LHCN-M2 (cell line): ENCODE results near the gene WFIKKN1. TPM values are rescaled to one million over a fixed set of nuclear protein-coding genes. Genes with fewer than 3 reads are reported as not detected.

ENCODE experiments used
- DNase-seq: peaks from one replicate; pipeline ENCODE4 v3.0.0-alpha.2; 2012; ENCODE audit warnings: low read depth
- total RNA-seq: library from RNA; depleted of rRNA; stranded (reverse); fragments of >200 nt; gene quantifications from 2 replicates; pipeline ENCODE4 v1.2.3, GENCODE V29; 2014

Gene WFIKKN1
- total RNA-seq, 1 experiment from 2014 or later: 0.06 TPM

DNA sequence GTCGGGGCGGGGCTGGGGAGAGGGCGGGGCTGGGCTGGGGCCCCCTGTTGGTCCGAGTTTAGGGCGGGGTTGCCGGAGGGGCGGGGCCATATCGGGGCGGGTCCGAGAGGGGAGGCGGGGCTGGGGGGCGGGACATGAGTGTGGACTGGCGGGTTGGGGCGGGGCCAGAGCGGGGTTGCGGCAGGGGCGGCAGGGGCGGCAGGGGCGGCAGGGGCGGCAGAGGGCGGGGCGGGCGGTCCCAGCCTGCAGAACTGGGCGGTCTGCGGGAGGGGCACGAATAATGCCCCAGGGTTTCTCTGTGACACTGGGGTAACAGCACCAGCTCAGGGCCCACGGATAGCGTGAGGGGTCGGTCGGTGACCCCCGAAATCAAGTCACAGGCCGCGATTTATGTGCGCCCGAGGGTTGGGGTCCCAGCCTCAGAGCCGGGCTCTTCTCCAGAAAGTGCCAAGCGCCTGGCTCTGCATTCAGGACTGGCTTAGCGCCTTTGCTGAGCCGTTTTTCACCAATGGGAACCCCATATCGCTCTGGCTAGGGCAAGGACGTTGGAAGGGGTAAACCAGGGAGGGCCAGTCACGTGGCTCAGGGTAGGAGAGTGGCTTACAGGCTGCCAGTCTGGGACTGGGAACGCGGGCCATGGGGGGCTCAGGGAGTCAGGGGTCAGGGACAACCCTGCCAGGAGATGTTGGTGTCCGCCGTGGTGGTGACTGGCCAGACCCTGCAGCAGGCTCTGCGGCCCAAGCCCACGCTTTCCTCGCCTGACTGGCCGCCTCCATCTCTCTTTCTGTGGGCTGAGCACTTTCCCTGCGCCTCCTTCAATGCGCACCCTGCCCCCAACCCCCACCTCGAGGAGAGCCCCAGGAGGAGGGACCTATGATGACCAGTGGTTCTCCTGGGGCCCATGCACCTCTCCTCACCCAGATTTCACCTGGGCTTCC lies 6.6 kb downstream of the WFIKKN1 start:
- DNase-seq: peak; percentile 82

DNA sequence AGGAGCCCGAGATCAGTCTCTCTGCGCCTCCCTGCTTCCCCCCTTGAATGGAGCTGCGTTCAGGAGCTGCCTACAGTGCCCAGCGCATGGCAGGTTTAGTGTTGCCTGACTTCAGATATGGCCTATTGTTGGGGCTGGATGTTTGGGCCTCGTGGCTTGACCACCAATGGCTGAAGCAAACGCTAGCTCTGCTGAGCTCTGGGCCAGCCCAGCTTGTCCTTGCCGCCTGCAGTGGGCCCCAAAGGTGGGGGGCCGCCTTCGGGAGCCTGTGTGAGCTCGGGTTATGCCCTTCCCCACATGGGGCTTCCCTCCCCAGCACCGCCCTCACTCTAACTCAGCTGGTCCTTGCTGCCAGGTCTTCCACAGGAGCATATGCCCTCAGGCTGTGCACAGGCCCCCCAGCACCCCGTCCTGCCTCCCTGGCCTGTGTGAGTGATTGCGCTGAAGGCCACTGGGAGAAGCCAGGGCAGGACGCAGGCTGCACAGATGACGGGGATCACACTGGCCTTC lies 7.3 kb downstream of the WFIKKN1 start:
- DNase-seq: no peak

DNA sequence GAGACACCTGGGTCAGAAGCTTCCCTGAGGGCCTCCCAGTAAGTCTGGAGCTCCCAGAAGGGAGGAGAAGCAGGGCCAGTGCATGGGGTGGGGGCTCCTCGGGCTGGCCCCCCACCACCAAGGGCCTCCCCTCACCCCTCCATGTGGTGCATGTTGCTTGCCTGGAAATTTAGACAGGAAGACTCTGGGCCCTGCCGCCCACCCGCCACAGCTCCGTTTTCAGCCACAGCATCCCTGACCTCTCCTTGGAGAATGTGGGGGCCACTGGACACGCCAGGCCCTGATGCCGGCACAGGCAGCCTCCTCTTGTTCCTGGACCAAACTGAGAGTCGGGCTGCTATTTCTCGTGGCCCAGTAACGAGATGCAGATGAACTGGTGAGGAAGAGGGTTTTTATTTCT lies 8.1 kb downstream of the WFIKKN1 start:
- no peak for DNase-seq

DNA sequence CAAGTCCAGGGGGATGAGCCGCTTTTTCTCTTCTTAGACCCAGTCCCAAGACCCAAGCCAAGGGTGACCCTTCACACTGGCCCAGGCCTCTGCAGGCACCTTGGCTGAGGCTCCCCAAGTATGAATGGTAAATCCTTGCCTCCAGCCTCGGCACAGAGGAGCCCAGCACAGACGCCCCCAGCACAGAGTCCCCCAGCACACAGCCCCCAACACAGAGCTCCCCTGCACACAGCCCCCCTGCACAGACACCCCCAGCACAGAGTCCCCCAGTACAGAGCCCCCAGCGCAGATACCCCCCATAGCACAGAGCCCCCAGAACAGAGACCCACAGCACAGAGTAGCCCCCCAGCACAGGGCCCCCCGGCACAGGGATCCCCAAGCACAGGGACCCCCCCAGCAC lies 9.8 kb downstream of the WFIKKN1 start:
- no peak for DNase-seq

DNA sequence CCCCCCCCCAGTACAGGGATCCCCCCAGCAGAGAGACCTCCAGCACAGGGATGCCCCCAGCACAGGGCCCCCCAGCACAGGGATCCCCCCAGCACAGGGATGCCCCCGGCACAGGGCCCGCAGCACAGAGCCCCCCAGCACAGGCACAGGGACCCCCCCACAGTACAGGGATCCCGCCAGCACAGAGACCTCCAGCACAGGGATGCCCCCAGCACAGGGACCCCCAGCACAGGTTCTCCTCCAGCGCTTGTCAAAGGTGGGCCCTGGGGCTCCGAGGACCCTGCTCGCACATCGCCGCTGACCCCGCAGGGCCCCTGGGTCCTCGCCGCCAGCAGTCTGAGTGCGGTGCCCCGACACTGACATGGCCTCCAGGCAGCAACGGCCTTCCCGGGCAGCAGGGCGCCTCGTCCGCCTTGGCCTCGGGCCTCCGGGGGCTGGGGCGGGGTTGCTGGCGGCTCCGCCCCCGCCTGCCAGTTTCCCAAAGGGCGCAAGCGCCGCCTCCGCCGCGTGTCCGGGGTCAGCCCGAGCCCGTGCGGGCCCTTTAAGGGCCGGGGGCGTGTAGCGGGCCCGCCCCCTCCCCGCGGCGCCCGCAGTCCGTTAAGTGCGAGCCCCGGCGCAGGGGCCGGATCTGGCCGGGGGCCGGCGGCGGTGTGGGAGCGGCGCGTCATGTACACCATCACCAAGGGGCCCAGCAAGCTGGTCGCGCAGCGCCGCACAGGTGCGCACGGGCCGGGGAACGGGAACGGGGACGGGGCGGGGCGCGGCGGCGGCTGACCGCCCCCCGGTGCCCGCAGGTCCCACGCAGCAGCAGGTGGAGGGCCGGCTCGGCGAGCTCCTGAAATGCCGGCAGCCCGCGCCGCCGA lies 10.8 kb downstream of the WFIKKN1 start, which contains the start of gene MCRIP2:
Gene MCRIP2 (plus strand): TSS at position 503 of the 863 bp plus-strand sequence. CDS start 164 bp downstream, at position 667.
- peak; percentile 71 for DNase-seq

DNA sequence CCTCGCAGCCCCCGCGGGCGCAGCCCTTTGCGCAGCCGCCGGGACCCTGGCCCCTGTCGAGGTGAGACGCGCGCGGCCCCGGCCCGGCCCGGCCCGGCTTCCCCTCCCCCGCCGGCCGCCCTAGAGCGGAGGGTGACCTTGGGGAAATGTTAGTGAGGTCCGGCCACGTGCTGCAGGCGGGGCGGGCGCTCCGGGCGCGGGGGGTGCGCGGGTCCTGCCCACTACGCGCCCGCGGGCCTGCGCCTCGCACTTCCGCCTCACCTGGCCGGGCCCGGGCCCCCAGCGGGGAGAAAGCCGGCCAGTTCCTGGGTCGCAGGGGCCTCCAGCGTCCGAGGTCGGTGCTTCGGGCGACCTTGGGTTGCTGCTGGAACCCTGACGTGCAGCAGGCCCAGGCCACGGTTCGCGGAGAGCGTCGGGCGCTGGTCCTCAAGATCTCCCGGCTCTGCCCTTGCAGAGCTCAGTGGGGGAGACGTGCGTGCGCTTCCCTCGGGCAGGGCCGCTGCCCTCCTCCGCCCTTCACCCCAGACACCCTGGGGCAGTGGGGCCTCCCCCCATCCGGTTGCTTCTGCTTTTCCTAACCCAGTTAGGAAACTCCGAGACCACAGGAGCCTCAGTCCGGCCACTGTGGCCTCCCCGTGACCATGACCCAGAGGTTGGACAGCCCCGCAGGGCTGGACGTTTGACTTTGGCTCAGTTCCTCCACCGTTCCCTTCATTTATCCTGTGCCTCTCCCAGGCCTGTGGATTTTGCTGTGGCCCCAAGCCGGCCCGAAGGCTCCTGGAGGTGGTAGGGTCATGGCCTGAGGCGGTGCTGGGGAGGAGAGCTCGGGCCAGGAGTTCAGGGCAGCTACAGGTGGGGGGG lies 11.6 kb downstream of the WFIKKN1 start:
- no peak for DNase-seq

DNA sequence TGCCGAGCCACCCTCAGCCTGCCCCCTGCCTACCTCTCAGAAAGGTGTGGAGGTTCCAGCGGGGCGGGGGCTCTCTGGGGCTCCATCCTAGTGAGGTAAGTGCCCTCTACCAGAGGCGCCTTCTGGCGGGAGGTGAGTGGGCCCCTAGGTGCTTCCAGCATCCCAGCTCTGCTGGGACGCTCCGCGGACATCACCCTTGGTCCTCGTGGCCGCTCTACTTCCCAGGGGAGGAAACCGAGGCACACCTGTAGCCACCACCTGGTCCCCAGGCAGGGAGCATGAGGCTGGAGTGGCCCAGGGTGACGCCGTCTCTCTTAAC lies 12.2 kb downstream of the WFIKKN1 start:
- DNase-seq: no peak

DNA sequence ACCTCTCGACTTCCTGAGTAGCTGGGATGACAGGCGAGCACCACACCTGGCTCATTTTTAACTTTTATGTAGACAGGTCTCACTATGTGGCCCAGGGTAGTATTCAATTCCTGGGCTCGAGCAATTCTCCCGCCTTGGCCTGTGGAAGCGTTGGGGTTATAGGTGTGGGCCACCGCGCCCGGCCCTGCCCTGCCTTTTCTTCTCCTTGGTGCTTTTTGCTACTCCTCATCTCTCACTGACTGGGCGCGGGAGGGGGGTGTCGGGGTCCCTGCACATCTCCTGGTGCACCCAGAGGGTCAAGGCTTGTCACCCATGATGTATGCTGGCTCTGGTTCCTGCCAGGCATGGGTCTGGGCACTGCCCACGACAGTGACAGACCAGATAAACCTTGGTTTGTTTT lies 13.8 kb downstream of the WFIKKN1 start:
- DNase-seq: no peak

DNA sequence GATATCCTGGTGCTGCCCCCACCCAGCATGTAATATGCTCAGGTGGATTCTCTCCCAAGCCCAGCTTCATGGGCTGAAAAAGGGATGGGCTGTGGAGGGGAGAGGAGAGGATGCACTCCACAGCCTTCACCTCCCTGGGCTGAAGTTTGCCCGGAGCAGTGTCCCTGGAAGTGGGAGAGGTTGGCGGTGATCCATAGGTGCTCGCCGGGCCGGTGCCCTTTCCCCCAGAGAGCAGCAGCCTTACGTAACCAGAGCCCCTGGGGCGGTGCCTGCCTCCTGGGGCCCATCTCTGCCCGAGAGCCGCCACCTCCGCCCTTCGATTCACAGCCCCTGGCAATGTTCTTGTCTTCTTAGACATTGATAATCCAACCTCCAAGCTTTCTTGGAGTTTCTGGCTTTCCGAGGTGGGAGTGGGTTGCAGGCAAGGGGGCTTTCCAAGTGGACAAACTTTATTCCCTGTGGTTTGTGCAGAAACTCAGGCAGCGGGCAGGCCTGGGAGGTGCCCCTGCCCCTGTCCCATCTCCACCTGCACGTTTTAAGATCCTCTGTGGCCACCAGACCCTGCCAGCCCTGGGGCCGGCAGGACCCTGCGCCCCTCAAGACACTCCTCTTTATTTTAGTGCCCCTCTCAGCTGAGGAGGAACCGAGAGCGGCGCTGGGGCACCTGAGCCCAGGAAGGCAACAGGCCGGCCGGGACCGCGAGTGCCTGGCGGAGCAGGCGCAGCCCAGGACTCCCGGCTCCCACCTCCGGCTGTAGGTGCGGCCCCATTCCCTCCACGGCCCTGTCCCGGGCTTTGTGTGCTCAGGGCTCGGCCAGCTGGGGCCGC lies 15.3 kb downstream of the WFIKKN1 start:
- no peak for DNase-seq

DNA sequence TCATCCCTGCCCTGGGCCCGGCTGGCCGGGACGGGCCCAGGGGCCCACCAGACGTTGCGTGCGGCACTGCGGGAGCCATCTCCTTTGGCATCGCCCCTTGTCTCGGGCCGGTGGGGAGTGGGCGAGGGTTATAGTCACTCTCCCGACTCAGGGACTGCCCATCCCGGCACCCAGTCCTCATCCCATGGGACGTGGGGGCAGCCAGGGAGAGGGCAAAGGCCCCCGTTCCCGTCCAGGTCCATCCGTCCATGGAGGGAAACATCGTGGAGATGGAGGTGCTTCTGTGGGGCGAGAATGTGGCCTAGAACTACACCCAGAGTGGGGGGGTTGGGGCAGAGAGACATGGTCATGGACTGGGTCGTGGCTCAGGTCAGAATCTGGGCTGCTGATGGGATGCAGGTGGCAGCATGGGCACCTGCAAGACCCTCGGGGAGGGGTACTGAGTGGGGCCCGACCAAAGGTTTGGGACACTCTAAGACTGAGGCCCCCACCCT lies 15.9 kb downstream of the WFIKKN1 start:
- no peak for DNase-seq

DNA sequence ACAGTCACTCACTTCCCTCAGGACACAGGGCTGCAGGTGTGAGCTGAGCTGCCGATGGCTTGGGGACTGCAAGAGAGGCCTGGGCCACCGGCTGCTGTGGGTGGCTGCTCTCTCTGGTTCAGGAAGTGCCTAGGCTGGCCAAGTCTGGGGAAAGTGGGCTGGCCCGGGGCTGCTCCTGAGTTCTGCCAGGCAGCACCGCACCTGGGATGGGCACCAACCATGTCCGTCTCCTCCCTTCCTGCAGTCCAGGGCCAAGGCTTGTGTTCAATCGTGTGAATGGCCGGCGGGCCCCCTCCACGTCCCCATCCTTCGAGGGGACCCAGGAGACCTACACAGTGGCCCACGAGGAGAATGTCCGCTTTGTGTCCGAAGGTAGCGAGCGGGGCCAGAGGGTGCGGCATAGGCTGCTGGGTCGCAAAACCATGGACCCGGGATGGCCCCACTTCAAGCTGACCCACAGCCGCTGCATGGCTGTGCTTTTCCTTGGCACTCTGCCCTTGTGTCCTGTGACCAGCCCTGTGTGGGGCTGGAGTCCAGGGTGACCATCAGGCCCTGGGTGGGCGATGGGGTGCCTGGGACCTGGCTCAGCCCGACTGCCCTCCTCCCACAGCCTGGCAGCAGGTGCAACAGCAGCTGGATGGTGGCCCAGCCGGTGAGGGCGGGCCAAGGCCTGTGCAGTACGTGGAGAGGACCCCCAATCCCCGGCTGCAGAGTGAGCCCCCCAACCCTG lies 16.6 kb downstream of the WFIKKN1 start:
- no peak for DNase-seq

DNA sequence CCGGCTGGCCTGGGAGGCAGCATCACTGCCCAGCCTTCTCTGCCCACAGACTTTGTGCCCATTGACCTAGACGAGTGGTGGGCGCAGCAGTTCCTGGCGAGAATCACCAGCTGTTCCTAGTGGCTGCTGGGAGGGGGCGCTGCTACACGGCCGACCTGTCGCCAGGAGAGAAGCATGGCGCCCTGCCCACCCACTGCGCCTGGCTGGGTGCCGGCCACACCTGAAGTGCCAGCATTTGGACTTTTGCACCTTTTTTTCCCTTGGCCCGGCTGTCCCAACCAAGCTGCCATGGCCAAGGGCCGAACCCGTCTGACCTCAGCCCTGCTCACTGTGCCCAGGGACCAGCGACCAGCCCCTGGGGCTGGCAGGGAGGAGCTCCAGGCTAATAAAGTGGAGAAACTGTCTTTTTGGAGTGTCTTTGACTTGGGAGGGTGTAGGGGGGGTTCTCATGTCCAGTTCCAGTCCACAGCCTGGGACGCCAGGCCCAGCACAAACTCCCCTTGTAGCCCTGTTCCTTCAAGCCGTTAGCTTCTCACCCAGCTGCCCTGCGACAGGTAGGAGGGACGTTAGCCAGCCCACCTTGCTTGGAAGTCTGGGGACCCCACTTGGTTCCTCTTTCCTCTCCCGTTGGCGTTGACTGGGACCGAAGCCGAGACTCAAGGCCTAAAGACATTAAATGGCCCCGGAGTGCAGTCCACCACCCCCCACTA lies 17.4 kb downstream of the WFIKKN1 start:
- peak; percentile 51 for DNase-seq

DNA sequence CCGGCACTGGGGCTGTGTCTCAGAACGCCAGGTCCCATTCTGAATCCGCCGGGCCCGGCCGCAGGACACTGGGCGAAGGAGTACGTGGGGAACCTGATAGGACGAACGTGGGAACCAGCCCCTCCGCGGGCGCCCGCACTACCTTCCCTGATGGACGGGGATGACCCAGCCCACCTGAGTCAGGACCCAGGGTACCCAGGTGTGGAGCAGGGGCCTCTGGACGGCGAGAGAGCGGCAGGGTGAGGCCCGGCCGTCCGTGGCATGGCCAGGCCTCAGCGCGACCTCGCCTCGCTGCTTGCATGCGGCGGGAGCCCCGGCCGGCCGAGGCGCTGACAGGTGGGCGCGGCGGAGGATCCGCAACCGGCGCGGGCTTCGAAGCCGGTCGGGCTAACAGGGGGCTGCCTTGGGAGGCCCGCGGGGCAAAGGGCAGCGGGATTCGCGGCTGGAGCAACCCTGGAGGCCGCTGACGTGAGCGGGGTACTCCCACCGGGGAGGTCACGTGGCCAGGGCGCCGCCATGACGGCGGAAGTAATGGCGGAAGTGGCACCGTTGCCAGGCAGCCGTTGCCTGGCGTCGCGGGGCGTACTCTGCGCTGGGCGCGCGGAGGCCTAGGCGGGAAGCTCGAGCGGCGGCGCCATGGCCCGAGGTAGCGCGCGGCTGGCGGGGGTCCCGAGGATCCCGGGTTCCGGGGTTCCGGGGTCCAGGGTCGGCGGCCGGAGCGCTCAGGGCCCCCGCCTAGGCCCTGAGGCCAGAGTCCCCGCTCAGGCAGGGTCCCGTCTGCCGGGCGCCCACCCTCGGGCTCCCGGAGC lies 18.2 kb downstream of the WFIKKN1 start, which contains the start of gene WDR90:
Gene WDR90 (plus strand): TSS at position 585 of the 809 bp plus-strand sequence. CDS start 52 bp downstream, at position 637.
- DNase-seq: peak; percentile 85

DNA sequence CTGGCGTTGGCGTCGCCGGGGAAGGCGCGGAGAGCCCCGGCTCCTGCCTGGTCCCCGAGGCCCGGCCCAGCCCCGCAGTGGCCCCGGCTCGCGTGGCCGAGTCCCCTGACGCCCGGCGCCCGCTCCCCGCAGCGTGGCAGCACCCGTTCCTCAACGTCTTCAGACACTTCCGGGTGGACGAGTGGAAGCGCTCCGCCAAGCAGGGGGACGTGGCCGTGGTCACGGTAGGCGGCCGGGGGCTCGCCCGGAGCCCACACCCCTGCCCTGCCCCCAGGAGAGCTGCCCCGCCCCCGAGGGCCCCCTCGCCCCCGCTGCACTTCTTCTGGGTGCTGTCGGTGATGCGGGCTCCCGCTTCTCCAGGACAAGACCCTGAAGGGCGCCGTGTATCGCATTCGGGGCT lies 18.8 kb downstream of the WFIKKN1 start:
- no peak for DNase-seq

DNA sequence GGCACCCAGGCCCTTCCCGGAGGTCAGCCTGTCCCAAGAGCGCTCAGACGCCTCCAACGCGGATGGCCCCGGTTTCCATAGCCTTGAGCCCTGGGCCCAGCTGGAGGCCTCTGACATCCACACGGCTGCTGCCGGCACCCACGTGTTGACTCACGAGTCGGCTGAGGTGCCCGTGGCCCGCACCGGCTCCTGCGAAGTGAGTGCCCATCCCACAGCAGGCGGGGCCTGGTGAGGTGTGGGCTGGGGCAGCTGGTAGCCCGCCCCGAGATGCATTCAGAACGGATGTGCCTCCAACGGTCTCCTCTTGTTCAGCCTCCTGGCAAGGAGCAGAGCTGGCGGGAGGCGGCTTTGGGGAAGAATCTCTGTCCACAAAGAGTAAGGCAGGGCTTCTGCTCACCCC lies 21.1 kb downstream of the WFIKKN1 start:
- no peak for DNase-seq

DNA sequence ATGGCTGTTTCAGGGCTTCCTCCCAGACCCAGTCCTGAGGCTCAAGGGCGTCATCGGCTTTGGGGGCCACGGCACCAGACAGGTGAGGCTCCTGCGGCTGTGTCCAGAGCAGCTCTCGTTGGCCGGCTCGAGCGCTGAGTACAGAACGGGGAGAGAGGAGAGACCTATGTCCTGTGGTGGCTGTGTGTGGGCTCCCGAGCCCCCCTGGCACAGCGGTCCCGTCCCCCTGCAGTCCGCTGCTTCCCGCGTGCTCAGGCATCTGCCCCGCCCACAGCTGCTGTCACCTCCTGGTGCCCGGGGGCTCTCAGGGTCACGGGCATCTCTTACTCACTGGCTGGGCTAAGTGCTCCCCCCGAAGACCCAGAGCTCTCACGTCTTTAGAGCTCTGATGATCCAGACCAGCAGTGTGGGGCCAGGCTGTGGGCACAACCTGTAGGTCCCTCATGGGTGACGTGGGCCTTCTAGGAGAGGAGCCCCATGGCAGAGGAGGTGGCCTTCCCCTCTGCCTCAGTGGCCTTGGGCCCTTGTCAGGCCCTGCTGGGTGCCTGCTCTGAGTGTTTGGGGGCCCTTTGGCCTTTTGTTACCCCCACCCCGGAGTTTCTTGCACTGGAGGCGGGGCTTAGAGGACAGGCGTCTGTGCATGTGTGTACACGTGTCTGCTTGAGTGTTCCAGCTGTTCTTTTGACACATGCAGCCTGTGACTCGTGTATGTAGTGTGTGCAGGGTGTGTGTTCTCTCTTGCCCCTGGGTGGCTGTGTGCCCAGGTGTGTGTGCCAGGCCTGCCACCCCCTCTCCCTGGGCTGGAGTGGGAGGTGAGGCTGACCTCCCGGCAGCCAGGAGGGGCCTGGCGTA lies 21.9 kb downstream of the WFIKKN1 start:
- DNase-seq: no peak

DNA sequence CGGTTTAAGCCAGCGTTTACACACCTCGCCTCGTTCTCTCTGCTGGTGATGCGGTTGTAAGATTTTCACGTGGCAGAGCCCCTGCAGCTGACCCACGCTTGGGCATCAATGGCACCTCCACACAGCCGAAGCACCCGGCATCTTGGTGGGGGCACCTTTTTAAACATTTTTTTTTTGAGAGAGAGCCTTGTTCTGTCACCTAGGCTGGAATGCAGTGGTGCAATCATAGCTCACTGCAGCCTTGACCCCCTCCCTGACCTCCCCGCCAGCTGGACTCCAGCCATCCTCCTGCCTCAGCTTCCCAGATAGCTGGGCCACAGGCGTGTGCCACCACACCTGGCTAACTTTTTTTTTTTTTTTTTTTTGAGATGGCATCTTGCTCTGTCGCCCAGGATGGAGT lies 23.2 kb downstream of the WFIKKN1 start:
- DNase-seq: no peak
